GM23248 (cell line): ENCODE results near the gene SHROOM3. TPM values are rescaled to one million over a fixed set of nuclear protein-coding genes. Genes with fewer than 3 reads are reported as not detected.

Experiments used
- DNase-seq: peaks from one replicate; pipeline ENCODE4 v3.0.0-alpha.2; 2015
- H2AFZ ChIP-seq: fragments of 200-600 bp; sonication (generic); 2 replicates; pipeline ENCODE4 v1.6.1; 2016; ENCODE audit warnings: antibody characterized with exemption
- H3F3A ChIP-seq: fragments of 200-600 bp; sonication (generic); 2 replicates; pipeline ENCODE4 v1.6.1; 2016; ENCODE audit warnings: mild to moderate bottlenecking, antibody characterized with exemption, mixed run types; ENCODE audit not compliant: insufficient read depth
- H3K27ac ChIP-seq: fragments of 200-600 bp; sonication (generic); 2 replicates; pipeline ENCODE4 v1.5.1; 2016; ENCODE audit warnings: mild to moderate bottlenecking
- H3K27me3 ChIP-seq: fragments of 200-600 bp; sonication (generic); replicated peaks from 2 replicates; pipeline ENCODE4 v1.6.1; 2016; ENCODE audit warnings: mild to moderate bottlenecking; ENCODE audit not compliant: insufficient read depth
- H3K36me3 ChIP-seq: fragments of 200-600 bp; sonication (generic); 2 replicates; pipeline ENCODE4 v1.6.1; 2016; ENCODE audit warnings: low read depth, mild to moderate bottlenecking
- H3K4me1 ChIP-seq: fragments of 200-600 bp; sonication (generic); 2 replicates; pipeline ENCODE4 v1.6.1; 2016; ENCODE audit warnings: mild to moderate bottlenecking; ENCODE audit not compliant: insufficient read depth
- H3K4me2 ChIP-seq: fragments of 200-600 bp; sonication (generic); one replicate; pipeline ENCODE4 v1.6.1; 2016; ENCODE audit warnings: mild to moderate bottlenecking; ENCODE audit not compliant: unreplicated experiment
- H3K4me3 ChIP-seq: fragments of 200-600 bp; sonication (generic); 2 replicates; pipeline ENCODE4 v1.5.1; 2016; ENCODE audit warnings: mild to moderate bottlenecking
- H3K79me2 ChIP-seq: fragments of 200-600 bp; sonication (generic); 2 replicates; pipeline ENCODE4 v1.6.1; 2016; ENCODE audit warnings: mild to moderate bottlenecking; ENCODE audit not compliant: insufficient read depth
- H3K9ac ChIP-seq: fragments of 200-600 bp; sonication (generic); 2 replicates; pipeline ENCODE4 v1.6.1; 2016; ENCODE audit warnings: mild to moderate bottlenecking
- H3K9me2 ChIP-seq: fragments of 200-600 bp; sonication (generic); 2 replicates; pipeline ENCODE4 v1.6.1; 2016; ENCODE audit warnings: mixed run types, mild to moderate bottlenecking, moderate library complexity; ENCODE audit not compliant: insufficient read depth
- H3K9me3 ChIP-seq: fragments of 200-600 bp; sonication (generic); one replicate; pipeline ENCODE4 v1.6.1; 2017; ENCODE audit warnings: low read depth
- H4K20me1 ChIP-seq: fragments of 200-600 bp; sonication (generic); 2 replicates; pipeline ENCODE4 v1.6.0; 2016; ENCODE audit not compliant: insufficient read depth
- EZH2 ChIP-seq: fragments of 200-600 bp; sonication (generic); IDR thresholded peaks from 2 replicates; pipeline ENCODE4 v1.6.1; 2018; ENCODE audit warnings: antibody characterized with exemption, mild to moderate bottlenecking; ENCODE audit not compliant: insufficient read depth, poor library complexity, severe bottlenecking
- EZH2phosphoT487 ChIP-seq: fragments of 200-600 bp; sonication (generic); IDR thresholded peaks from 2 replicates; pipeline ENCODE4 v1.6.1; 2018; ENCODE audit warnings: antibody characterized with exemption, moderate library complexity, mild to moderate bottlenecking, low read depth; ENCODE audit not compliant: insufficient read depth
- WGBS, 2 experiments: methylation state at CpG; one replicate each; pipeline ENCODE4 v1.1.6; 2015 to 2017; ENCODE audit warnings: low lambda C conversion rate in 2 of 2, low coverage in 1 of 2; ENCODE audit errors: missing lambda C conversion rate in 2 of 2; 5-methylcytosine and 5-hydroxymethylcytosine counted together
- in situ Hi-C: fragments of 300-500 bp; cut with MboI; formaldehyde crosslinking; loops from 2 replicates; pipeline ENCODE4 v1.15.0; 2020
- polyA plus RNA-seq: library from polyadenylated mRNA; unstranded; fragments of >200 nt; fragmentation: Nextera tagmentation; extraction: Ambion mirVana; gene quantifications from 2 replicates; pipeline ENCODE4 v1.2.1, GENCODE V29; 2016
- total RNA-seq: library from RNA; depleted of rRNA; stranded (reverse); fragments of >200 nt; shearing (Covaris generic); gene quantifications from 2 replicates; pipeline ENCODE4 v1.2.3, GENCODE V29; 2014

SHROOM3 gene
- total and polyA plus RNA-seq, 2 experiments from 2014 or later = 9.7 to 44.6 TPM

GRCh38 chr4:76623217-76624045, 188.4 kb downstream of the SHROOM3 start:
- Histone ChIP-seq H3K4me1 (peaks cover 55% of the 10 kb centered on the region), H3K9me2 (no peaks in the 10 kb centered on the region; the same call in 1 of the 2 replicates), H3K79me2 (no peaks in the 10 kb centered on the region), H3K27ac (peak overlapping the region; percentile 97), H2AFZ (no peak overlapping the region), H3K4me2 (peak overlapping the region; percentile 72), H3K9me3 (no peaks in the 10 kb centered on the region), H3K4me3 (peak overlapping the region; percentile 48), H3K9ac (peak overlapping the region; percentile 85), H3K27me3 (no peaks in the 10 kb centered on the region), H3K36me3 (no peaks in the 10 kb centered on the region), H4K20me1 (no peaks in the 10 kb centered on the region), H3F3A (peaks cover 45% of the 10 kb centered on the region)
- DNase-seq = peak; percentile 61
- in situ Hi-C loops = no loop called here
- no peak for TF ChIP-seq EZH2phosphoT487
- TF ChIP-seq EZH2 = no peak
- WGBS, 2 experiments = 76 to 78% methylated on average over 4 of the region's 4 CpGs

- peak; percentile 96 for DNase-seq
- Histone ChIP-seq H3F3A (peaks cover 45% of the 10 kb centered on the region), H3K9ac (peak overlapping the region; percentile 85), H3K9me3 (no peaks in the 10 kb centered on the region), H3K27me3 (no peaks in the 10 kb centered on the region), H2AFZ (peak overlapping the region; percentile 17), H3K4me3 (peak overlapping the region; percentile 48), H3K9me2 (no peaks in the 10 kb centered on the region; the same call in 1 of the 2 replicates), H3K4me2 (peak overlapping the region; percentile 72), H4K20me1 (no peaks in the 10 kb centered on the region), H3K36me3 (no peaks in the 10 kb centered on the region), H3K79me2 (no peaks in the 10 kb centered on the region), H3K4me1 (peaks cover 53% of the 10 kb centered on the region), H3K27ac (peak overlapping the region; percentile 97)
- WGBS, 2 experiments = 1 to 2% methylated on average over 9 of the region's 9 CpGs
- TF ChIP-seq EZH2 = no peak
- TF ChIP-seq EZH2phosphoT487 = no peak
- in situ Hi-C loops = no loop called here
These were observed 189.2 kb downstream of the SHROOM3 start for GRCh38 chr4:76624241-76624681.

- Histone ChIP-seq H3K4me2 (peak overlapping the region; percentile 72), H3K36me3 (no peaks in the 10 kb centered on the region), H4K20me1 (no peaks in the 10 kb centered on the region), H3K9me3 (no peaks in the 10 kb centered on the region), H3K4me3 (peak overlapping the region; percentile 20), H3K9ac (peak overlapping the region; percentile 85), H3K9me2 (no peaks in the 10 kb centered on the region; the same call in 1 of the 2 replicates), H3K79me2 (no peaks in the 10 kb centered on the region), H2AFZ (peak overlapping the region; percentile 17), H3K4me1 (peaks cover 54% of the 10 kb centered on the region), H3K27ac (peak overlapping the region; percentile 97), H3F3A (peaks cover 45% of the 10 kb centered on the region), H3K27me3 (no peaks in the 10 kb centered on the region)
- TF ChIP-seq EZH2 (no peak), EZH2phosphoT487 (no peak)
- WGBS, 2 experiments = 69 to 72% methylated on average over 3 of the region's 3 CpGs
- peak; percentile 42 for DNase-seq
- in situ Hi-C loops = no loop called here
These were observed 190.1 kb downstream of the SHROOM3 start for GRCh38 chr4:76624931-76625715.

GRCh38 chr4:76626686-76627465, 191.8 kb downstream of the SHROOM3 start:
- in situ Hi-C loops = no loop called here
- WGBS, 2 experiments = 95% methylated on average over 5 of the region's 5 CpGs
- Histone ChIP-seq H3K4me3 (no peak overlapping the region), H3K9me3 (no peaks in the 10 kb centered on the region), H3K36me3 (no peaks in the 10 kb centered on the region), H2AFZ (no peak overlapping the region), H4K20me1 (no peaks in the 10 kb centered on the region), H3K4me1 (peaks cover 59% of the 10 kb centered on the region), H3F3A (peaks cover 47% of the 10 kb centered on the region), H3K79me2 (no peaks in the 10 kb centered on the region), H3K9ac (no peak overlapping the region), H3K9me2 (no peaks in the 10 kb centered on the region; the same call in 1 of the 2 replicates), H3K27me3 (no peaks in the 10 kb centered on the region), H3K4me2 (no peak overlapping the region), H3K27ac (no peak overlapping the region)
- no peak for DNase-seq
- TF ChIP-seq EZH2phosphoT487 (no peak), EZH2 (no peak)
